Mammary epithelial cell (primary cell): ENCODE results near the gene DDIT4.

Experiments
- CTCF ChIP-seq, 2 donors: IDR thresholded peaks in 1 of 2; conservative IDR thresholded peaks in 1 of 2; 2 replicates each; pipeline ENCODE4 v1.5.1; 2011 to 2012; ENCODE audit warnings: inconsistent platforms in 2 of 2, low read length in 2 of 2, mild to moderate bottlenecking in 2 of 2, control low read depth in 1 of 2, low read depth in 1 of 2; ENCODE audit not compliant: insufficient read depth in 1 of 2; ENCODE audit errors: extremely low read depth in 1 of 2
- EZH2 ChIP-seq: IDR thresholded peaks from 2 replicates; pipeline ENCODE4 v1.6.1; 2012; ENCODE audit warnings: low read length, inconsistent platforms, borderline replicate concordance

- TF ChIP-seq CTCF (conservative IDR thresholded peaks at IDR 0.05 in 1 of 2, IDR thresholded peaks at IDR 0.05 in 1 of 2; ENCODE audit: extremely low read depth in 1 of 2, insufficient read depth in 1 of 2, low read depth in 1 of 2, low read length in 2 of 2) (no peak), EZH2 (no peak)
Observed at GRCh38 chr10:72321248-72322029, 47.7 kb downstream of the DDIT4 start.
